H1 (cell line): ENCODE results near the gene PEAK1. TPM values are rescaled to one million over a fixed set of nuclear protein-coding genes. Genes with fewer than 3 reads are reported as not detected.

Experiments used
- CTCF ChIA-PET: fragments of 300-600 bp; sonication (Branson Sonifier 250); formaldehyde crosslinking; loops from one replicate; lab custom pipeline; 2021; ENCODE audit not compliant: partially characterized antibody; lab: Charles Lee
- POLR2A ChIA-PET: fragments of 300-600 bp; sonication (Branson Sonifier 250); formaldehyde crosslinking; loops from one replicate; lab custom pipeline; 2021; ENCODE audit warnings: inconsistent platforms; ENCODE audit not compliant: partially characterized antibody; lab: Charles Lee
- DNase-seq, 2 experiments: peaks; one replicate each; pipeline versions ENCODE4 v3.0.0 to v3.0.0-alpha.2; 2010 to 2022; ENCODE audit warnings: low spot score in 2 of 2, low read depth in 1 of 2, mixed read lengths in 1 of 2
- FAIRE-seq: peaks from 2 replicates; lab custom pipeline; 2011; peaks lifted over from hg19 to GRCh38; lab: Jason Lieb, UNC
- H2AFZ ChIP-seq: 2 replicates; pipeline ENCODE4 v1.8.1; 2012; ENCODE audit warnings: low read length, inconsistent platforms
- H2AK5ac ChIP-seq: 2 replicates; pipeline ENCODE4 v1.6.1; 2013; ENCODE audit warnings: low read depth, low read length
- H2BK120ac ChIP-seq: replicated peaks from 2 replicates; pipeline ENCODE3; 2013; ENCODE audit warnings: low read depth, low read length, inconsistent platforms
- H2BK12ac ChIP-seq: 2 replicates; pipeline ENCODE4 v1.6.1; 2013; ENCODE audit warnings: low read depth, low read length
- H2BK15ac ChIP-seq: 2 replicates; pipeline ENCODE4 v1.6.1; 2013; ENCODE audit warnings: low read length
- H2BK20ac ChIP-seq: 2 replicates; pipeline ENCODE4 v1.6.1; 2013; ENCODE audit warnings: low read length
- H2BK5ac ChIP-seq: 2 replicates; pipeline ENCODE4 v1.6.1; 2013; ENCODE audit warnings: low read depth, low read length
- H3K14ac ChIP-seq: 2 replicates; pipeline ENCODE4 v1.6.1; 2013; ENCODE audit warnings: inconsistent platforms; ENCODE audit not compliant: insufficient read length
- H3K18ac ChIP-seq: 2 replicates; pipeline ENCODE4 v1.6.1; 2013; ENCODE audit warnings: low read length; ENCODE audit errors: extremely low read depth
- H3K23ac ChIP-seq: 2 replicates; pipeline ENCODE4 v1.6.1; 2013; ENCODE audit warnings: inconsistent platforms; ENCODE audit not compliant: insufficient read length
- H3K23me2 ChIP-seq: 2 replicates; pipeline ENCODE4 v1.6.1; 2013; ENCODE audit warnings: low read depth, low read length
- H3K27ac ChIP-seq: 2 replicates; pipeline ENCODE4 v1.6.1; 2011; ENCODE audit warnings: low read depth, low read length, inconsistent platforms
- H3K27me3 ChIP-seq, 4 experiments: replicated peaks in 1 of 4; 1 replicate in 1 of 4; 2 replicates in 3 of 4; pipeline versions ENCODE4 v1.6.1 to v1.8.1; 2011 to 2013; ENCODE audit warnings: low read length in 3 of 4, mild to moderate bottlenecking in 3 of 4, inconsistent platforms in 2 of 4, mixed read lengths in 2 of 4, moderate library complexity in 1 of 4; ENCODE audit not compliant: control insufficient read depth in 3 of 4, insufficient read depth in 3 of 4; ENCODE audit errors: extremely low read depth in 1 of 4
- H3K36me3 ChIP-seq, 4 experiments: 2 replicates each; pipeline versions ENCODE4 v1.6.1 to v1.8.1; 2011 to 2013; ENCODE audit warnings: mild to moderate bottlenecking in 4 of 4, low read length in 3 of 4, moderate library complexity in 2 of 4, control low read depth in 1 of 4, inconsistent platforms in 1 of 4; ENCODE audit not compliant: insufficient read depth in 4 of 4, control insufficient read depth in 2 of 4
- H3K4ac ChIP-seq: replicated peaks from 2 replicates; pipeline ENCODE3; 2013; ENCODE audit warnings: low read length, low read depth, mixed read lengths, inconsistent platforms; ENCODE audit not compliant: insufficient read length
- H3K4me1 ChIP-seq, 4 experiments: replicated peaks in 1 of 4; 1 replicate in 1 of 4; 2 replicates in 3 of 4; pipeline versions ENCODE4 v1.6.1 to v1.8.1; 2011 to 2013; ENCODE audit warnings: low read length in 3 of 4, inconsistent platforms in 2 of 4, mixed read lengths in 1 of 4; ENCODE audit not compliant: insufficient read depth in 4 of 4, control insufficient read depth in 3 of 4
- H3K4me2 ChIP-seq, 2 experiments: 2 replicates each; pipeline versions ENCODE4 v1.6.1 to v1.8.1; 2011 to 2013; ENCODE audit warnings: low read depth in 2 of 2, low read length in 2 of 2, control low read depth in 1 of 2, inconsistent platforms in 1 of 2, mild to moderate bottlenecking in 1 of 2; ENCODE audit not compliant: insufficient read depth in 1 of 2
- H3K4me3 ChIP-seq, 4 experiments: fragments of 200-600, 300-600 bp in 1 of 4; sonication (generic), shearing (Covaris generic), sonication (Bioruptor Twin) in 1 of 4; 2 replicates each; pipeline versions ENCODE4 v1.5.1 to v1.8.1; 2011 to 2016; ENCODE audit warnings: low read length in 4 of 4, low read depth in 3 of 4, control low read depth in 2 of 4, inconsistent platforms in 2 of 4, mild to moderate bottlenecking in 2 of 4, mixed read lengths in 1 of 4, moderate library complexity in 1 of 4; ENCODE audit not compliant: insufficient read depth in 2 of 4; ENCODE audit errors: extremely low read depth in 1 of 4
- H3K56ac ChIP-seq: replicated peaks from 2 replicates; pipeline ENCODE3; 2013; ENCODE audit warnings: low read depth, mild to moderate bottlenecking, mixed read lengths, low read length, inconsistent platforms; ENCODE audit not compliant: insufficient read length
- H3K79me1 ChIP-seq: 2 replicates; pipeline ENCODE4 v1.6.1; 2013; ENCODE audit warnings: low read depth, low read length, control low read depth
- H3K79me2 ChIP-seq, 2 experiments: 2 replicates each; pipeline versions ENCODE4 v1.6.1 to v1.8.1; 2012 to 2013; ENCODE audit warnings: low read length in 2 of 2, mild to moderate bottlenecking in 2 of 2, inconsistent platforms in 1 of 2; ENCODE audit not compliant: insufficient read depth in 2 of 2, control insufficient read depth in 1 of 2
- H3K9ac ChIP-seq, 4 experiments: replicated peaks in 1 of 4; 1 replicate in 1 of 4; 2 replicates in 3 of 4; pipeline versions ENCODE4 v1.6.1 to v1.8.1; 2011 to 2013; ENCODE audit warnings: low read depth in 3 of 4, low read length in 3 of 4, control low read depth in 2 of 4, mild to moderate bottlenecking in 2 of 4, moderate library complexity in 2 of 4, inconsistent platforms in 1 of 4; ENCODE audit errors: extremely low read depth in 1 of 4
- H3K9me3 ChIP-seq, 2 experiments: 2 replicates each; pipeline versions ENCODE4 v1.6.1 to v1.8.1; 2012 to 2013; ENCODE audit warnings: mild to moderate bottlenecking in 2 of 2, moderate library complexity in 2 of 2, control low read depth in 1 of 2, inconsistent platforms in 1 of 2, low read depth in 1 of 2, low read length in 1 of 2, mixed read lengths in 1 of 2; ENCODE audit not compliant: insufficient read depth in 2 of 2
- H4K20me1 ChIP-seq, 2 experiments: replicated peaks in 1 of 2; 2 replicates each; pipeline versions ENCODE3 to v1.8.1; 2011 to 2013; ENCODE audit warnings: inconsistent platforms in 2 of 2, low read length in 2 of 2, mild to moderate bottlenecking in 1 of 2; ENCODE audit not compliant: insufficient read depth in 2 of 2, control insufficient read depth in 1 of 2
- H4K5ac ChIP-seq: 2 replicates; pipeline ENCODE4 v1.6.1; 2013; ENCODE audit warnings: low read length, low read depth, mixed read lengths, inconsistent platforms; ENCODE audit not compliant: insufficient read length
- H4K8ac ChIP-seq: 2 replicates; pipeline ENCODE4 v1.8.0; 2013; ENCODE audit warnings: mild to moderate bottlenecking, moderate library complexity, low read length, inconsistent platforms; ENCODE audit not compliant: insufficient read depth; ENCODE audit errors: extremely low read depth
- H4K91ac ChIP-seq: replicated peaks from 2 replicates; pipeline ENCODE3; 2013; ENCODE audit warnings: low read length, mixed read lengths, inconsistent platforms; ENCODE audit not compliant: insufficient read length
- CBX5 ChIP-seq: fragments of 300-800, 300-1000 bp; sonication (generic); IDR thresholded peaks from 2 replicates; pipeline ENCODE4 v1.7.1; 2016; ENCODE audit warnings: antibody characterized with exemption, low read length, low read depth
- WGBS, 2 experiments: shearing (Covaris generic) in 1 of 2; methylation state at CpG; one replicate each; pipeline versions ENCODE4 v1.1.6 to v1.1.7; 2013 to 2015; ENCODE audit warnings: low lambda C conversion rate in 2 of 2, mixed read lengths in 2 of 2, inconsistent platforms in 1 of 2, low coverage in 1 of 2, missing lambda C conversion rate in 1 of 2; ENCODE audit not compliant: insufficient replicate concordance in 2 of 2, insufficient coverage in 1 of 2, insufficient read length in 1 of 2; ENCODE audit errors: extremely low coverage in 1 of 2, missing lambda C conversion rate in 1 of 2; 5-methylcytosine and 5-hydroxymethylcytosine counted together
- polyA plus RNA-seq, 7 experiments: library from polyadenylated mRNA; depleted of rRNA in 3 of 7; stranded (reverse) in 5 of 7; unstranded in 2 of 7; fragments of >200 nt in 5 of 7; fragments of 200-250 nt in 2 of 7; gene quantifications; 1 replicate in 5 of 7; 2 replicates in 1 of 7; 4 replicates in 1 of 7; pipeline versions ENCODE4 v1.2.1 to v1.2.3, GENCODE V29; 2011 to 2013; ENCODE audit warnings: missing spikeins in 2 of 7, mixed read lengths in 2 of 7
- total RNA-seq: library from RNA; stranded (reverse); fragmentation: NEBNext Ultra II Directional; extraction: Animal tissue kit (Norgen Biotek cat#: 25700); gene quantifications from 2 replicates; pipeline ENCODE4 v1.2.1, GENCODE V29; 2021

PEAK1 gene
- total and polyA plus RNA-seq, 2 of the 8 experiments (the other 6 are each of a cell fraction or from before 2014, with no cell fraction given), result 8.8 to 44.8 TPM

DNA sequence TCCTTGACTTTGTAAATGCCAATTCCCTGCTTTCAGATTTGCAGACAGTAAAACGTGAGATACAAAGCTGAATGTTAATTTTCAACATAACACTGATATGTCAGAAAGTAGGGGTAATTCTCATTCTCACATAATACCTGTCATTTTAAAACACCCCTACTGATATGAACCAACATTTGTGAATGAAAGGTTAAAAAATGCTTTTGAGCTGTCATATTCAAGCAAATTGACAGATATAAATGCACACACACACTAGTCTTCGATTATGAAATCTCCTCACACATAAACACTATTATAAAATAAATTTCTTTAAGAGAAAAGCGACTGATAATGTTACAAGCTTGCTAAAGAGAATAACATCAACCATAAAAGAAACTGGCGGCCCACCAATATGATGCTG lies 128.8 kb downstream of the PEAK1 start:
- H3K23ac ChIP-seq, result no peak overlapping the region
- H2BK15ac ChIP-seq, result no peak overlapping the region
- H3K18ac ChIP-seq, result no peak overlapping the region
- peaks cover 0 to 7% of the 10 kb centered on the region in 2 experiments; a peak in 1 of 4 replicates for H3K79me2 ChIP-seq
- CTCF ChIA-PET, result no interaction called here
- H2BK5ac ChIP-seq, result no peak overlapping the region
- H3K4me3 ChIP-seq, result no peak overlapping the region
- H2BK120ac ChIP-seq, result no peak overlapping the region
- H3K36me3 ChIP-seq, result no peaks in the 10 kb centered on the region
- no peaks in the 10 kb centered on the region for H3K4me1 ChIP-seq
- H2AFZ ChIP-seq, result no peak overlapping the region
- H2AK5ac ChIP-seq, result no peak overlapping the region
- H3K79me1 ChIP-seq, result no peaks in the 10 kb centered on the region
- H3K9me3 ChIP-seq, result no peaks in the 10 kb centered on the region
- H3K23me2 ChIP-seq, result no peaks in the 10 kb centered on the region
- no peak overlapping the region for H3K27ac ChIP-seq
- no peak overlapping the region for H4K5ac ChIP-seq
- H3K56ac ChIP-seq, result no peak overlapping the region
- H3K4me2 ChIP-seq, result no peak overlapping the region
- no peak overlapping the region for H2BK20ac ChIP-seq
- no peaks in the 10 kb centered on the region for H4K20me1 ChIP-seq
- FAIRE-seq (no peak), DNase-seq (no peak)
- H4K8ac ChIP-seq, result no peak overlapping the region
- H4K91ac ChIP-seq, result no peak overlapping the region
- 90% methylated on average over 4 of the region's 4 CpGs; no CpG with 5 or more reads in 1 of the 2 experiments for WGBS, 2 experiments
- no peak overlapping the region for H3K4ac ChIP-seq
- no peak overlapping the region for H2BK12ac ChIP-seq
- POLR2A ChIA-PET, result no interaction called here
- H3K9ac ChIP-seq, result no peak overlapping the region
- H3K14ac ChIP-seq, result no peak overlapping the region
- no peaks in the 10 kb centered on the region for H3K27me3 ChIP-seq
- no peak for TF ChIP-seq CBX5
